T-cell (primary cell): ENCODE data around the gene HOXA7. TPM values are rescaled to one million over a fixed set of nuclear protein-coding genes. Genes with fewer than 3 reads are reported as not detected.
A peak's percentile ranks its signal among the peaks of the same experiment; 100 is the strongest.

Experiments used
- ATAC-seq, 4 experiments: fragments of 200-7000 bp in 3 of 4; fragments of 150-1000 bp in 1 of 4; cut with Tn5 transposase; replicated peaks in 1 of 4; 1 replicate in 3 of 4; 2 replicates in 1 of 4; pipeline ENCODE4 v1.10.0; 2021; ENCODE audit warnings: moderate library complexity in 3 of 4, mild to moderate bottlenecking in 2 of 4, moderate number of reproducible peaks in 1 of 4
- CTCF ChIA-PET, 2 donors: fragments of 300-600 bp; sonication (Branson Sonifier 250); formaldehyde crosslinking; loops; one replicate each; lab custom pipeline; 2022; ENCODE audit warnings: antibody characterized with exemption in 2 of 2; lab: Charles Lee
- POLR2A ChIA-PET, 2 donors: fragments of 300-600 bp; sonication (Branson Sonifier 250); formaldehyde crosslinking; loops; one replicate each; lab custom pipeline; 2022; ENCODE audit warnings: antibody characterized with exemption in 2 of 2; lab: Charles Lee
- DNase-seq, 35 experiments: peaks; one replicate each; pipeline versions ENCODE4 v3.0.0 to v3.0.0-alpha.2; 2013 to 2023
- H3K27ac ChIP-seq: one replicate; pipeline ENCODE4 v1.5.1; 2013; ENCODE audit warnings: low read length
- H3K27me3 ChIP-seq, 2 experiments: replicated peaks in 1 of 2; 1 replicate in 1 of 2; 2 replicates in 1 of 2; pipeline versions ENCODE4 v1.6.1 to v1.7.0; 2013; ENCODE audit warnings: low read length in 1 of 2, mixed read lengths in 1 of 2; ENCODE audit not compliant: control insufficient read depth in 2 of 2, insufficient read depth in 2 of 2; ENCODE audit errors: extremely low read depth in 1 of 2
- H3K36me3 ChIP-seq, 2 donors: 1 replicate in 1 of 2; 2 replicates in 1 of 2; pipeline versions ENCODE4 v1.6.1 to v1.7.0; 2013; ENCODE audit warnings: low read length in 1 of 2; ENCODE audit not compliant: control insufficient read depth in 2 of 2, insufficient read depth in 1 of 2; ENCODE audit errors: extremely low read depth in 1 of 2
- H3K4me1 ChIP-seq, 2 experiments: 1 replicate in 1 of 2; 2 replicates in 1 of 2; pipeline versions ENCODE4 v1.6.1 to v1.7.0; 2013; ENCODE audit warnings: low read length in 2 of 2, mixed read lengths in 1 of 2; ENCODE audit not compliant: insufficient read depth in 2 of 2, control insufficient read depth in 1 of 2; ENCODE audit errors: extremely low read depth in 1 of 2
- H3K4me3 ChIP-seq, 2 donors: 1 replicate in 1 of 2; 2 replicates in 1 of 2; pipeline versions ENCODE4 v1.5.1 to v1.7.0; 2013; ENCODE audit warnings: mild to moderate bottlenecking in 2 of 2, low read length in 1 of 2, moderate library complexity in 1 of 2; ENCODE audit not compliant: control insufficient read depth in 1 of 2; ENCODE audit errors: extremely low read depth in 1 of 2
- H3K9me3 ChIP-seq: 2 replicates; pipeline ENCODE4 v1.7.0; 2013
- H3K27ac Mint-ChIP-seq, 2 donors: one replicate each; pipeline ENCODE4 v1.8.0; 2020 to 2021; ENCODE audit warnings: mild to moderate bottlenecking in 2 of 2, mixed read lengths in 2 of 2
- H3K27me3 Mint-ChIP-seq, 2 donors: one replicate each; pipeline ENCODE4 v1.8.0; 2021 to 2022; ENCODE audit warnings: mixed read lengths in 2 of 2
- H3K36me3 Mint-ChIP-seq: one replicate; pipeline ENCODE4 v1.8.0; 2021; ENCODE audit warnings: mixed read lengths
- H3K4me1 Mint-ChIP-seq, 3 donors: one replicate each; pipeline ENCODE4 v1.8.0; 2020 to 2022; ENCODE audit warnings: mixed read lengths in 3 of 3, mild to moderate bottlenecking in 1 of 3
- H3K4me3 Mint-ChIP-seq, 3 donors: one replicate each; pipeline ENCODE4 v1.8.0; 2020 to 2022; ENCODE audit warnings: mild to moderate bottlenecking in 3 of 3, mixed read lengths in 3 of 3, moderate library complexity in 3 of 3
- H3K9me3 Mint-ChIP-seq, 3 donors: one replicate each; pipeline ENCODE4 v1.8.0; 2020 to 2022; ENCODE audit warnings: mixed read lengths in 3 of 3
- WGBS: methylation state at CpG from one replicate; pipeline ENCODE4 v1.1.5; 2013; ENCODE audit warnings: missing lambda C conversion rate; ENCODE audit not compliant: insufficient coverage; 5-methylcytosine and 5-hydroxymethylcytosine counted together
- total RNA-seq, 35 experiments: library from RNA in 6 of 35; stranded (reverse) in 6 of 35; fragments of 120-200 nt in 1 of 35; gene quantifications; one replicate each; pipeline versions ENCODE4 v1.2.1 to v1.2.4 and lab custom pipeline; 2013 to 2026

Gene HOXA7
- total RNA-seq, 5 donors from 2014 or later (not counting 1 experiment from before 2014, with no cell fraction given) = 0.67 TPM; not detected in 4

GRCh38 chr7:27151341-27151930 lies 5.0 kb downstream of the HOXA7 start:
- peaks cover 15 to 68% of the 10 kb centered on the region in 2 experiments for H3K4me1 ChIP-seq
- H3K27ac ChIP-seq = no peak overlapping the region
- H3K4me3 ChIP-seq = peak overlapping the region; percentile 44 to 46
- ATAC-seq (peak in 2 of 4 experiments; percentile 12 to 34), DNase-seq (peak in 1 of 35 experiments; percentile 12)
- WGBS = 3% methylated on average over 11 of the region's 27 CpGs
- H3K36me3 Mint-ChIP-seq = no peaks in the 10 kb centered on the region
- no peak overlapping the region for H3K27ac Mint-ChIP-seq
- POLR2A ChIA-PET = interaction anchor here in 1 of 2 donors (0.6 kb wide), 1 partner anchor 449 kb away, joined by 3 read pairs; no protein-coding TSS in a partner anchor
- peaks cover 73 to 92% of the 10 kb centered on the region in 2 donors for H3K27me3 Mint-ChIP-seq
- peaks cover 56 to 64% (median 57%) of the 10 kb centered on the region in 3 donors for H3K4me1 Mint-ChIP-seq
- H3K27me3 ChIP-seq = peaks cover 0 to 95% of the 10 kb centered on the region in 2 experiments
- no peaks in the 10 kb centered on the region for H3K9me3 ChIP-seq
- CTCF ChIA-PET = interaction anchor here (0.6 to 3.3 kb wide), 7 partner anchors 8 to 33 kb away, joined by 3 to 9 read pairs (median 4); partner anchors contain the start of genes HOXA11 (in 1 of the 2) and HOXA4 (in 1 of the 2)
- H3K9me3 Mint-ChIP-seq = no peaks in the 10 kb centered on the region
- H3K4me3 Mint-ChIP-seq = peak overlapping the region; percentile 60 to 63 (median 61)
- no peaks in the 10 kb centered on the region for H3K36me3 ChIP-seq

GRCh38 chr7:27150568-27151340 lies 5.7 kb downstream of the HOXA7 start:
- H3K4me1 Mint-ChIP-seq = peaks cover 52 to 57% (median 52%) of the 10 kb centered on the region in 3 donors
- H3K36me3 ChIP-seq = no peaks in the 10 kb centered on the region
- H3K9me3 ChIP-seq = no peaks in the 10 kb centered on the region
- ChIA-PET CTCF (interaction anchor here (0.6 to 3.3 kb wide), 13 partner anchors 8 to 655 kb away, joined by 3 to 11 read pairs (median 4); partner anchors contain the start of genes HOXA11 (in 1 of the 2), HOXA4 (in 1 of the 2) and HOXA9 (in 1 of the 2)), POLR2A (no interaction called here)
- peaks cover 14 to 61% of the 10 kb centered on the region in 2 experiments for H3K4me1 ChIP-seq
- H3K9me3 Mint-ChIP-seq = no peaks in the 10 kb centered on the region
- peaks cover 0 to 91% of the 10 kb centered on the region in 2 experiments for H3K27me3 ChIP-seq
- H3K27me3 Mint-ChIP-seq = peaks cover 80 to 94% of the 10 kb centered on the region in 2 donors
- DNase-seq (peak in 32 of 35 experiments; percentile 28 to 82 (median 56)), ATAC-seq (peak; percentile 82 to 89 (median 84))
- peak overlapping the region; percentile 44 to 46 for H3K4me3 ChIP-seq
- H3K27ac Mint-ChIP-seq = no peak overlapping the region
- H3K4me3 Mint-ChIP-seq = peak overlapping the region; percentile 60 to 63 (median 61)
- H3K36me3 Mint-ChIP-seq = no peaks in the 10 kb centered on the region
- H3K27ac ChIP-seq = no peak overlapping the region
- WGBS = 1% methylated on average over 53 of the region's 58 CpGs

GRCh38 chr7:27149842-27150567 lies 6.5 kb downstream of the HOXA7 start:
- no peak overlapping the region for H3K27ac Mint-ChIP-seq
- 52% methylated on average over 4 of the region's 13 CpGs for WGBS
- peak overlapping the region; percentile 13 to 63 (median 47) for H3K4me3 Mint-ChIP-seq
- no peaks in the 10 kb centered on the region for H3K36me3 Mint-ChIP-seq
- H3K4me3 ChIP-seq = peak overlapping the region in 1 of 2 donors; percentile 44
- H3K27me3 Mint-ChIP-seq = peaks cover 73 to 94% of the 10 kb centered on the region in 2 donors
- H3K27ac ChIP-seq = no peak overlapping the region
- ChIA-PET CTCF (interaction anchor here (0.5 to 3.3 kb wide), 24 partner anchors 9 to 1258 kb away, joined by 3 to 11 read pairs (median 4); partner anchors contain the start of genes HOXA11 (in 1 of the 2), HOXA4 (in 1 of the 2) and HOXA9 (in 1 of the 2)), POLR2A (no interaction called here)
- ATAC-seq (no peak), DNase-seq (no peak)
- H3K4me1 ChIP-seq = peaks cover 7 to 54% of the 10 kb centered on the region in 2 experiments
- H3K9me3 ChIP-seq = no peaks in the 10 kb centered on the region
- peaks cover 0 to 91% of the 10 kb centered on the region in 2 experiments for H3K27me3 ChIP-seq
- H3K4me1 Mint-ChIP-seq = peaks cover 44 to 50% (median 45%) of the 10 kb centered on the region in 3 donors
- no peaks in the 10 kb centered on the region for H3K9me3 Mint-ChIP-seq
- H3K36me3 ChIP-seq = no peaks in the 10 kb centered on the region

GRCh38 chr7:27148756-27149641 lies 7.5 kb downstream of the HOXA7 start:
- ATAC-seq = no peak
- DNase-seq = no peak
- peaks cover 35 to 40% (median 36%) of the 10 kb centered on the region in 3 donors for H3K4me1 Mint-ChIP-seq
- Histone ChIP-seq H3K27me3 (peaks cover 0 to 90% of the 10 kb centered on the region in 2 experiments), H3K27ac (no peak overlapping the region), H3K4me1 (peaks cover 7 to 44% of the 10 kb centered on the region in 2 experiments), H3K9me3 (no peaks in the 10 kb centered on the region), H3K4me3 (no peak overlapping the region), H3K36me3 (no peaks in the 10 kb centered on the region)
- no peak overlapping the region for H3K27ac Mint-ChIP-seq
- 50% methylated on average over 17 of the region's 30 CpGs for WGBS
- ChIA-PET CTCF (interaction anchor here (0.5 to 3.3 kb wide), 19 partner anchors 8 to 1257 kb away, joined by 3 to 9 read pairs (median 4); partner anchors contain the start of gene HOXA4 (in 1 of the 2)), POLR2A (interaction anchor here in 1 of 2 donors (0.5 kb wide), 1 partner anchor 12 kb away, joined by 3 read pairs; no protein-coding TSS in a partner anchor)
- no peaks in the 10 kb centered on the region for H3K36me3 Mint-ChIP-seq
- peaks cover 66 to 90% of the 10 kb centered on the region in 2 donors for H3K27me3 Mint-ChIP-seq
- no peaks in the 10 kb centered on the region for H3K9me3 Mint-ChIP-seq
- H3K4me3 Mint-ChIP-seq = peak overlapping the region in 1 of 3 donors; percentile 68

GRCh38 chr7:27148031-27148755 lies 8.3 kb downstream of the HOXA7 start:
- H3K4me1 ChIP-seq = peaks cover 7 to 44% of the 10 kb centered on the region in 2 experiments
- DNase-seq = no peak
- H3K4me1 Mint-ChIP-seq = peaks cover 32 to 36% (median 35%) of the 10 kb centered on the region in 3 donors
- ATAC-seq = no peak
- H3K36me3 ChIP-seq = no peaks in the 10 kb centered on the region
- H3K27ac Mint-ChIP-seq = no peak overlapping the region
- peaks cover 0 to 86% of the 10 kb centered on the region in 2 experiments for H3K27me3 ChIP-seq
- ChIA-PET POLR2A (interaction anchor here in 1 of 2 donors (0.5 kb wide), 1 partner anchor 13 kb away, joined by 3 read pairs; no protein-coding TSS in a partner anchor), CTCF (interaction anchor here (0.7 to 3.3 kb wide), 3 partner anchors 14 to 779 kb away, joined by 3 to 9 read pairs (median 4); partner anchors contain the start of gene HOXA4 (in 1 of the 2))
- peak overlapping the region in 2 of 3 donors; percentile 56 to 68 for H3K4me3 Mint-ChIP-seq
- WGBS = 23% methylated on average over 26 of the region's 28 CpGs
- H3K27ac ChIP-seq = no peak overlapping the region
- H3K4me3 ChIP-seq = peak overlapping the region in 1 of 2 donors; percentile 52
- no peaks in the 10 kb centered on the region for H3K9me3 Mint-ChIP-seq
- peaks cover 59 to 85% of the 10 kb centered on the region in 2 donors for H3K27me3 Mint-ChIP-seq
- H3K36me3 Mint-ChIP-seq = no peaks in the 10 kb centered on the region
- H3K9me3 ChIP-seq = no peaks in the 10 kb centered on the region
